NCI-H187 treated with DMSO at 0.1 percent for 48 hours (cell line): ENCODE results near the gene TMEM179B.
A peak's percentile ranks its signal among the peaks of the same experiment; 100 is the strongest.

Source experiments
- DNase-seq: peaks from one replicate; lab custom pipeline; 2025; lab: John Stamatoyannopoulos, UW

TMEM179B gene

DNA sequence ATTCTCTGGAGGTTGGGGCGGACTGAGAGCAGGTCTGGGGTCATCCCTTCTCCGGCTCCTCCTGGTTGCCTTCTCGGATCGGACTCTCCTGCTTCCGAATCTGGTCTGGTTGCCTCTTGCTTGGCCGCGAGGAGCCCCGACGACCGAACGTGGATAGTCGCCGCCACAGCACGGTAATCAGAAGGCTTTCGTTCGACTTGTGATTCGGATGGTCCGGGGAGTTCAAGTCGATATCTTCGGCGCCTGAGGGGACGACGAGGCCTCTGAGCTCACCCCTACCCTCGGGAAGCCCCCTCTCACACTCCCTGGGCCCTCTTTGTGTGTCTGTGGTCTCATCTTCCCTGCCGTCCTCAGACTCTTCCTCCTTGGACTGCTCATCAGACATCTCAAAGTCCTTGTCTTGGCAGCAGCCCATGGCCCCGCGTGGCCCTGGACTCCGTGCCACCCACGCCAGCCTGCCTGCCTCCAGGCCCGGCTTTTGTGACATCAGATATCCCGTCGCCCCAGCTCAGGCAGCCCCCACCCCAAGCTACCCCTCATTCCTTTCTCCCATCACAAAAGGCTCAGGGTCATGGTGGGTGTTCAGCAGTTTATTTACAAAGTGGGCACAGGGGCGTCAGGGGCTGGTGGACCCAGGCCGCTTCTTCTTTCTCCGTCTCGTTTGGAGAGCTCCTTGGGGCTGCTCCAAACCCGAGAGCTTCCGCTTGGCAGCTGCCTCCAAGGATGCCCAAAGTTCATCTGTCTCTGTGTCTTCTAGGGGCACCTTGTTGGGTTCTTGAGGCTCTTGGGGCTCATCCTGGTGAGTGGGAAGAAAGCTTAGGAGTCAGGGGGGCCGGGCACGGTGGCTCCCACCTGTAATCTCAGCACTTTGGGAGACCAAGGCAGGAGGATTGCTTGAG, 45.4 kb downstream of the TMEM179B start, which contains the start of gene TEX54:
TSS of gene TEX54 (minus strand) at position 506 of the 899 bp plus-strand sequence.
- DNase-seq: no peak

DNA sequence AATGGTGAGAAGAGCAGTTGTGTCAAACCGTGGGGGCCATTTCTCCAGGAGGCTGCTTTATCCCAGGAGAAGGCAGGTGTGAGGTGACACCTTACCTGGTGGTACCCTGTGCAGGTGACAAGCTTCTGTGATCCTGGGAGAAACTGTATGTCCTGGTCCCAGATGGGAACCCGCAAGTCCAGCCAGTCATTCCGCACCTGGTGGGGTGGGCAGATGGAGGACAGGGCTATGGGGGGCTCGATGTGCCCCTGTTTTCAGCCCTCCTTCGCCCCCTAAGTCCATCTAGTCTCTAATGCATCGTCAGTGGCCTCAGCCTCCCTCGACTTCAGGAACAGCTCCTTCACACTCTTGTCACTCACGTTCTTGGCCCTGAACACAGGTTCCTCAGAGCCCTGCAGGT, 48.1 kb downstream of the TMEM179B start:
- DNase-seq: no peak

DNA sequence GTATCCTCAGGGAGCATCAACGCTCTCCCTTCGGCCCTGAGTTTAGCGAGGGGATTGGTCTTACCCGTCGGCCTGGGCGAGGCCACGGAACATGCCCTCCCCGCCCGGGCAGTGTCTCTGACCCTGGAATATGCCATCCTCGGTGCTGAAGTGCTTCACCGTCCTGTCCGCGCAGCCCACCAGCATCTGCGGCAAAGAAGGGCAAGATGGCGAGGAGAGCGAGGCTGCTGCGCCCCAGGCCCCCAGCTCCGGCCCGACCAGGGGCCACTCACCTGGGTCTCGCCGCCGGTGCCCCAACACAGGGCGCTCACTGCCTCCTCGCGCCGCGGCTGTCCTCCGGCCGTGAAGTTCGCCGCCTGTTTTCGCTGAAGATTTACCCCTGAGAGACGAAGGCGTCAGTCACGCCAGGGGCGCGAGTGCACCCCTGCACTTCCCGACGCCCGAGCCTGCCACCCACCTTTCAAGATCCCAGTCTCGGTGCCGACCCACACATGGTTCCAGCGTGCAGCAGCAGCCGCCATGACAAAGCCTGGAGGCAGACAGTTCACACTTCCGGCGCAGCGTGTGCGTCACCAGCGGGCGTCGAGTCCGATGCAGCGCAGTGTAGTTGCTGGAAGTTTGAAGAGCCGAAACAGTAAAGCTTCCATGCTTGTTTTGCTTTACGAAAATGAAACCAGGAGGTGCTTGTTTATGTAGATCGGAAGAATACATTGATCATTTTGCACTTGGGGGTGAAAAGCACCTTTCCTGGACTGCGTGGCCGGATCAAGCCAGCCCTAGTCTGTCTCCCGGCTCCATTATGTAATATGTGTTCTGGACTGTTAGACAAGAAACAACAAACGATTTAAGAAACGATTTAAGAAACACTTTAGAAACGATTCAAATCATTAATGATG, 52.1 kb downstream of the TMEM179B start, which contains the start of gene WDR74:
TSS of gene WDR74 (minus strand) at position 541 of the 896 bp plus-strand sequence. CDS start at position 521, 20 bp downstream.
- peak; percentile 57 for DNase-seq
